HG02852 (cell line): ENCODE results near the gene NCKAP1.
"Not testable (repeated sequence)": the region's sequence is repeated elsewhere in the genome, so short reads cannot be mapped to it uniquely, and the experiment has no call there.

Experiments
- ATAC-seq: cut with Tn5 transposase; IDR thresholded peaks from one replicate; pipeline ENCODE4 v1.9.1; 2021; ENCODE audit warnings: mild to moderate bottlenecking, moderate library complexity; ENCODE audit not compliant: unreplicated experiment

Gene NCKAP1

GRCh38 chr2:182913064-182913463, 125.2 kb downstream of the NCKAP1 start:
- ATAC-seq = no peak

- ATAC-seq = no peak
These were observed 125.7 kb downstream of the NCKAP1 start for GRCh38 chr2:182912518-182912915.

GRCh38 chr2:182911813-182912517, 126.3 kb downstream of the NCKAP1 start:
- no peak for ATAC-seq

GRCh38 chr2:182910965-182911364, 127.3 kb downstream of the NCKAP1 start:
- no peak for ATAC-seq

GRCh38 chr2:182907081-182907830, 131.0 kb downstream of the NCKAP1 start:
- no peak for ATAC-seq

GRCh38 chr2:182906454-182906853, 131.8 kb downstream of the NCKAP1 start:
- no peak for ATAC-seq

GRCh38 chr2:182904844-182905243, 133.4 kb downstream of the NCKAP1 start:
- ATAC-seq = no peak

GRCh38 chr2:182903566-182903965, 134.7 kb downstream of the NCKAP1 start:
- ATAC-seq = no peak

GRCh38 chr2:182901748-182902147, 136.5 kb downstream of the NCKAP1 start:
- ATAC-seq = no peak

- ATAC-seq = no peak
These were observed 139.5 kb downstream of the NCKAP1 start for GRCh38 chr2:182898718-182899117.

- no peak for ATAC-seq
These were observed 141.1 kb downstream of the NCKAP1 start for GRCh38 chr2:182897137-182897536.

GRCh38 chr2:182895798-182896197, 142.5 kb downstream of the NCKAP1 start:
- no peak for ATAC-seq

GRCh38 chr2:182895169-182895568, 143.1 kb downstream of the NCKAP1 start:
- ATAC-seq = no peak

GRCh38 chr2:182894174-182894573, 144.1 kb downstream of the NCKAP1 start:
- ATAC-seq = no peak

GRCh38 chr2:182893666-182894065, 144.6 kb downstream of the NCKAP1 start:
- no peak for ATAC-seq

GRCh38 chr2:182893035-182893434, 145.2 kb downstream of the NCKAP1 start:
- not testable (repeated sequence) for ATAC-seq

- ATAC-seq = no peak
These were observed 146.6 kb downstream of the NCKAP1 start for GRCh38 chr2:182891611-182892010.

GRCh38 chr2:182890773-182891378, 147.4 kb downstream of the NCKAP1 start:
- no peak for ATAC-seq

GRCh38 chr2:182890305-182890704, 148.0 kb downstream of the NCKAP1 start:
- no peak for ATAC-seq

- no peak for ATAC-seq
These were observed 150.4 kb downstream of the NCKAP1 start for GRCh38 chr2:182887753-182888415.

GRCh38 chr2:182887093-182887492, 151.2 kb downstream of the NCKAP1 start:
- no peak for ATAC-seq
